Effector memory CD4-positive, alpha-beta T cell (primary cell): ENCODE results near the gene GNA12.
"Not testable (repeated sequence)": the region's sequence is repeated elsewhere in the genome, so short reads cannot be mapped to it uniquely, and the experiment has no call there.

Source experiments
- DNase-seq, 3 donors: peaks; one replicate each; pipeline ENCODE4 v3.0.0-alpha.2; 2020
- H3K27ac ChIP-seq: 2 replicates; pipeline ENCODE4 v1.7.0; 2013; ENCODE audit warnings: mild to moderate bottlenecking, low read length, moderate library complexity; ENCODE audit not compliant: insufficient read depth, poor library complexity, severe bottlenecking
- H3K27me3 ChIP-seq: replicated peaks from 2 replicates; pipeline ENCODE4 v1.7.0; 2013; ENCODE audit warnings: mild to moderate bottlenecking, low read length; ENCODE audit not compliant: insufficient read depth, control insufficient read depth, poor library complexity, severe bottlenecking
- H3K36me3 ChIP-seq: 2 replicates; pipeline ENCODE4 v1.7.0; 2013; ENCODE audit warnings: mild to moderate bottlenecking, low read length, moderate library complexity; ENCODE audit not compliant: control insufficient read depth, insufficient read depth
- H3K4me1 ChIP-seq: 2 replicates; pipeline ENCODE4 v1.7.0; 2013; ENCODE audit warnings: low read length, mild to moderate bottlenecking; ENCODE audit not compliant: control insufficient read depth, insufficient read depth, poor library complexity, severe bottlenecking
- H3K4me3 ChIP-seq: 2 replicates; pipeline ENCODE4 v1.7.0; 2013; ENCODE audit warnings: low read length, low read depth, mild to moderate bottlenecking; ENCODE audit not compliant: insufficient read depth, poor library complexity, severe bottlenecking
- H3K9me3 ChIP-seq: 2 replicates; pipeline ENCODE4 v1.7.0; 2013; ENCODE audit warnings: mild to moderate bottlenecking, low read length, moderate library complexity; ENCODE audit not compliant: control insufficient read depth

Gene GNA12

GRCh38 chr7:2856388-2857169 is 12.5 kb upstream of the GNA12 start:
- no peak overlapping the region for H3K27ac ChIP-seq
- H3K4me3 ChIP-seq = no peak overlapping the region
- H3K27me3 ChIP-seq = no peaks in the 10 kb centered on the region
- no peaks in the 10 kb centered on the region for H3K9me3 ChIP-seq
- H3K4me1 ChIP-seq = no peaks in the 10 kb centered on the region
- DNase-seq = no peak
- no peaks in the 10 kb centered on the region for H3K36me3 ChIP-seq

- no peak for DNase-seq
- H3K9me3 ChIP-seq = no peaks in the 10 kb centered on the region
- H3K27ac ChIP-seq = no peak overlapping the region
- H3K36me3 ChIP-seq = no peaks in the 10 kb centered on the region
- no peaks in the 10 kb centered on the region for H3K4me1 ChIP-seq
- H3K27me3 ChIP-seq = no peaks in the 10 kb centered on the region
- no peak overlapping the region for H3K4me3 ChIP-seq
Measured at GRCh38 chr7:2855386-2855785, 11.3 kb upstream of the GNA12 start.

GRCh38 chr7:2853552-2853951 is 9.4 kb upstream of the GNA12 start:
- not testable (repeated sequence) for H3K9me3 ChIP-seq, H3K4me3 ChIP-seq, H3K4me1 ChIP-seq, DNase-seq, H3K36me3 ChIP-seq, H3K27me3 ChIP-seq, H3K27ac ChIP-seq

- Histone ChIP-seq H3K4me3 (no peak overlapping the region), H3K36me3 (no peaks in the 10 kb centered on the region), H3K9me3 (no peaks in the 10 kb centered on the region), H3K4me1 (no peaks in the 10 kb centered on the region), H3K27me3 (no peaks in the 10 kb centered on the region), H3K27ac (no peak overlapping the region)
- no peak for DNase-seq
Measured at GRCh38 chr7:2853147-2853546, 9.0 kb upstream of the GNA12 start.

- H3K9me3 ChIP-seq = no peaks in the 10 kb centered on the region
- no peak overlapping the region for H3K4me3 ChIP-seq
- H3K27me3 ChIP-seq = no peaks in the 10 kb centered on the region
- no peak overlapping the region for H3K27ac ChIP-seq
- DNase-seq = no peak
- no peaks in the 10 kb centered on the region for H3K36me3 ChIP-seq
- H3K4me1 ChIP-seq = no peaks in the 10 kb centered on the region
Measured at GRCh38 chr7:2851497-2851896, 7.4 kb upstream of the GNA12 start.

- Histone ChIP-seq H3K27me3 (no peaks in the 10 kb centered on the region), H3K36me3 (no peaks in the 10 kb centered on the region), H3K9me3 (no peaks in the 10 kb centered on the region), H3K4me3 (no peak overlapping the region), H3K27ac (no peak overlapping the region), H3K4me1 (no peaks in the 10 kb centered on the region)
- no peak for DNase-seq
Measured at GRCh38 chr7:2849941-2850766, 6.0 kb upstream of the GNA12 start.

GRCh38 chr7:2845034-2845592 is 1.0 kb upstream of the GNA12 start:
- Histone ChIP-seq H3K36me3 (no peaks in the 10 kb centered on the region), H3K4me3 (peak overlapping the region; percentile 61), H3K27ac (no peak overlapping the region), H3K9me3 (no peaks in the 10 kb centered on the region), H3K4me1 (peaks cover 7% of the 10 kb centered on the region), H3K27me3 (no peaks in the 10 kb centered on the region)
- DNase-seq = no peak

GRCh38 chr7:2843711-2844152 is 376 bp downstream of the GNA12 start:
- peak overlapping the region; percentile 56 for H3K4me3 ChIP-seq
- H3K27me3 ChIP-seq = no peaks in the 10 kb centered on the region
- no peaks in the 10 kb centered on the region for H3K36me3 ChIP-seq
- DNase-seq = peak in 1 of 3 donors; percentile 2
- no peak overlapping the region for H3K27ac ChIP-seq
- H3K4me1 ChIP-seq = peaks cover 7% of the 10 kb centered on the region
- H3K9me3 ChIP-seq = no peaks in the 10 kb centered on the region

- H3K36me3 ChIP-seq = no peaks in the 10 kb centered on the region
- H3K27me3 ChIP-seq = no peaks in the 10 kb centered on the region
- no peaks in the 10 kb centered on the region for H3K9me3 ChIP-seq
- H3K27ac ChIP-seq = no peak overlapping the region
- peak overlapping the region; percentile 56 for H3K4me3 ChIP-seq
- no peak for DNase-seq
- H3K4me1 ChIP-seq = peaks cover 7% of the 10 kb centered on the region
Measured at GRCh38 chr7:2843191-2843685, 870 bp downstream of the GNA12 start.

- no peaks in the 10 kb centered on the region for H3K9me3 ChIP-seq
- H3K27me3 ChIP-seq = no peaks in the 10 kb centered on the region
- no peak for DNase-seq
- H3K27ac ChIP-seq = no peak overlapping the region
- H3K4me1 ChIP-seq = peaks cover 7% of the 10 kb centered on the region
- no peak overlapping the region for H3K4me3 ChIP-seq
- no peaks in the 10 kb centered on the region for H3K36me3 ChIP-seq
Measured at GRCh38 chr7:2841907-2842306, 2.2 kb downstream of the GNA12 start.
